GM23338 (cell line): ENCODE data around the gene OGT. TPM values are rescaled to one million over a fixed set of nuclear protein-coding genes. Genes with fewer than 3 reads are reported as not detected.

ENCODE experiments used
- ATAC-seq: fragments of 200-7000 bp; cut with Tn5 transposase; 3 replicates; pipeline ENCODE4 v1.9.1; 2020
- DNase-seq: peaks from one replicate; pipeline ENCODE4 v3.0.0-alpha.2; 2015; ENCODE audit warnings: low spot score
- H2AFZ ChIP-seq: fragments of 200-600 bp; sonication (generic); 2 replicates; pipeline ENCODE4 v1.8.0; 2016; ENCODE audit warnings: antibody characterized with exemption, mild to moderate bottlenecking, moderate library complexity
- H3F3A ChIP-seq: fragments of 200-600 bp; sonication (generic); replicated peaks from 2 replicates; pipeline ENCODE4 v1.8.0; 2017; ENCODE audit warnings: antibody characterized with exemption, mixed run types, low read depth
- H3K27ac ChIP-seq: fragments of 200-600 bp; sonication (generic); 2 replicates; pipeline ENCODE4 v1.6.1; 2016; ENCODE audit warnings: low read depth
- H3K27me3 ChIP-seq: fragments of 200-600 bp; sonication (generic); 2 replicates; pipeline ENCODE4 v1.8.0; 2016; ENCODE audit warnings: mild to moderate bottlenecking, mixed run types, moderate library complexity; ENCODE audit not compliant: insufficient read depth
- H3K36me3 ChIP-seq: fragments of 200-600 bp; sonication (generic); 2 replicates; pipeline ENCODE4 v1.8.0; 2016; ENCODE audit warnings: mild to moderate bottlenecking; ENCODE audit not compliant: insufficient read depth
- H3K4me1 ChIP-seq: fragments of 200-600 bp; sonication (generic); 2 replicates; pipeline ENCODE4 v1.8.0; 2016; ENCODE audit warnings: mild to moderate bottlenecking, moderate library complexity; ENCODE audit not compliant: insufficient read depth
- H3K4me2 ChIP-seq: fragments of 200-600 bp; sonication (generic); 2 replicates; pipeline ENCODE4 v1.7.1; 2017; ENCODE audit warnings: mixed run types
- H3K4me3 ChIP-seq: fragments of 200-600 bp; sonication (generic); 2 replicates; pipeline ENCODE4 v1.6.1; 2016; ENCODE audit warnings: mixed run types
- H3K79me2 ChIP-seq: fragments of 200-600 bp; sonication (generic); replicated peaks from 2 replicates; pipeline ENCODE4 v1.8.0; 2017; ENCODE audit warnings: mild to moderate bottlenecking; ENCODE audit not compliant: insufficient read depth
- H3K9me2 ChIP-seq: fragments of 200-600 bp; sonication (generic); 2 replicates; pipeline ENCODE4 v1.8.0; 2017; ENCODE audit not compliant: insufficient read depth
- H4K20me1 ChIP-seq: fragments of 200-600 bp; sonication (generic); replicated peaks from 2 replicates; pipeline ENCODE4 v1.8.0; 2017; ENCODE audit warnings: mild to moderate bottlenecking; ENCODE audit not compliant: insufficient read depth
- H3K27ac Mint-ChIP-seq: 2 replicates; pipeline ENCODE4 v1.8.0; 2020; ENCODE audit warnings: inconsistent platforms, mild to moderate bottlenecking, moderate library complexity, mixed read lengths
- H3K27me3 Mint-ChIP-seq: 3 replicates; pipeline ENCODE4 v1.8.0; 2022; ENCODE audit warnings: low read depth, mild to moderate bottlenecking, moderate library complexity, mixed read lengths, inconsistent platforms; ENCODE audit not compliant: insufficient read depth, poor library complexity
- H3K36me3 Mint-ChIP-seq: 3 replicates; pipeline ENCODE4 v1.8.0; 2021; ENCODE audit warnings: low read depth, mild to moderate bottlenecking, inconsistent platforms, moderate library complexity, mixed read lengths
- H3K4me1 Mint-ChIP-seq: 3 replicates; pipeline ENCODE4 v1.8.0; 2020; ENCODE audit warnings: mild to moderate bottlenecking, inconsistent platforms, mixed read lengths
- H3K4me3 Mint-ChIP-seq: 3 replicates; pipeline ENCODE4 v1.8.0; 2021; ENCODE audit warnings: moderate library complexity, mild to moderate bottlenecking, inconsistent platforms, mixed read lengths
- H3K9me3 Mint-ChIP-seq: 3 replicates; pipeline ENCODE4 v1.8.0; 2020; ENCODE audit warnings: moderate library complexity, mild to moderate bottlenecking, inconsistent platforms, mixed read lengths
- CREB1 ChIP-seq: fragments of 250-450 bp; sonication (Bioruptor Pico); IDR thresholded peaks from 2 replicates; pipeline ENCODE4 v1.5.0; 2020; ENCODE audit warnings: low read depth, mild to moderate bottlenecking, moderate library complexity
- EZH2phosphoT487 ChIP-seq: fragments of 200-600 bp; sonication (generic); IDR thresholded peaks from one replicate; pipeline ENCODE4 v1.8.1; 2018; ENCODE audit warnings: antibody characterized with exemption; ENCODE audit not compliant: unreplicated experiment
- JUNB ChIP-seq: IDR thresholded peaks from one replicate; pipeline ENCODE4 v1.6.1; 2016; ENCODE audit warnings: antibody characterized with exemption; ENCODE audit not compliant: unreplicated experiment
- STAT1 ChIP-seq: IDR thresholded peaks from one replicate; pipeline ENCODE4 v1.6.1; 2016; ENCODE audit warnings: antibody characterized with exemption; ENCODE audit not compliant: unreplicated experiment
- polyA plus RNA-seq: library from polyadenylated mRNA; unstranded; fragments of >200 nt; fragmentation: Nextera tagmentation; extraction: Ambion mirVana; gene quantifications from 2 replicates; pipeline ENCODE4 v1.2.1, GENCODE V29; 2016
- total RNA-seq: library from RNA; depleted of rRNA; stranded (reverse); fragments of >200 nt; shearing (Covaris generic); gene quantifications from 2 replicates; pipeline ENCODE4 v1.2.3, GENCODE V29; 2014
- TF ChIP-seq, protein P1 (sequence below): IDR thresholded peaks from one replicate; pipeline ENCODE4 v1.6.1; 2018; ENCODE audit warnings: antibody characterized with exemption; ENCODE audit not compliant: unreplicated experiment
- TF ChIP-seq, protein P2 (sequence below): fragments of 250-450 bp; sonication (Bioruptor Pico); IDR thresholded peaks from 2 replicates; pipeline ENCODE4 v1.5.0; 2020; ENCODE audit warnings: mild to moderate bottlenecking, moderate library complexity

OGT gene
- total and polyA plus RNA-seq, 2 experiments from 2014 or later: 43.3 to 163 TPM

DNA sequence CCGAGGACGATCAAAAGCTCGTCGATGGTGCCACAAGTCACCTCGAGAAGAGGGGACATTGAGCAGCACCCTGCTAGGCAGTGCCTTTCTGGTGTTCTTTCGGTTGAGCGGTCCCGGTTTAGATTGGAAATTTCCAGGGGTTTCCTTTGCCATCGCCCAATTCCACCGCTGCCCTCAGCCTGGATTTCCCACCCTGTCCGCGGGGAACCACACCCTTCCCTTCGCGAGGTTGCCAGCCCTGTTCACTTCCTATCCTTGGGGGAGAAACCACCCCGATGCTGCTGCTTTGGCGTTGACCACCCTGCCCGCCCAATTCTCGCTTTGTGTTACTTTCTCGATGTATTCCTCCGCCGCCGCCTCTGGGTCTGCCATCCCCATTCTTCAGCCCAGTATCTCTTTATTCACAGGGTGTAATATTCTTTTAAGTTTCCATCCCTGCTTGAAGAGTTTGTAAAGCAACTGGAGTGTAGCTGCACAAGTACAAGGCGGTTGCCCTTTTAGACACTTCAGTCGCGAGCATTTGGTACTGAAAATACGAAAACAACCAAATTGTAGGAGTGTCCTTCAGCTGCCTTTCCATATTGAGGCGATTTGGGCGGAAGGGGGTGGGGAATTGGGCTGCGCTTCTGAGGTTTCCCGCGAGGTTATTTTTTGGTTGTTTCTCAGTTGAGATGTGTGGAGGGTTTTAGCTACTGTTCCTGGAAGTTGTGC lies 1.1 kb downstream of the OGT start:
- peak; percentile 53 for DNase-seq
- Mint-ChIP-seq H3K27ac (peak overlapping the region; percentile 98), H3K4me1 (peaks cover 17% of the 10 kb centered on the region), H3K36me3 (peaks cover 36% of the 10 kb centered on the region), H3K4me3 (peak overlapping the region; percentile 96), H3K9me3 (peaks cover 11% of the 10 kb centered on the region; the same call in 2 of the 3 replicates), H3K27me3 (peaks cover 2% of the 10 kb centered on the region)
- H2AFZ ChIP-seq: no peak overlapping the region
- H3K4me3 ChIP-seq: peak overlapping the region; percentile 92
- H3K27me3 ChIP-seq: no peaks in the 10 kb centered on the region
- no peaks in the 10 kb centered on the region for H3K9me2 ChIP-seq
- peaks cover 61% of the 10 kb centered on the region for H3K79me2 ChIP-seq
- H4K20me1 ChIP-seq: peaks cover 25% of the 10 kb centered on the region
- H3K4me2 ChIP-seq: peak overlapping the region; percentile 90
- H3F3A ChIP-seq: no peaks in the 10 kb centered on the region
- H3K27ac ChIP-seq: peak overlapping the region; percentile 88; the same call in 1 of the 2 replicates
- peaks cover 13% of the 10 kb centered on the region; the same call in 1 of the 2 replicates for H3K36me3 ChIP-seq
- peak; percentile 22 for ATAC-seq
- TF ChIP-seq, protein P1, sequence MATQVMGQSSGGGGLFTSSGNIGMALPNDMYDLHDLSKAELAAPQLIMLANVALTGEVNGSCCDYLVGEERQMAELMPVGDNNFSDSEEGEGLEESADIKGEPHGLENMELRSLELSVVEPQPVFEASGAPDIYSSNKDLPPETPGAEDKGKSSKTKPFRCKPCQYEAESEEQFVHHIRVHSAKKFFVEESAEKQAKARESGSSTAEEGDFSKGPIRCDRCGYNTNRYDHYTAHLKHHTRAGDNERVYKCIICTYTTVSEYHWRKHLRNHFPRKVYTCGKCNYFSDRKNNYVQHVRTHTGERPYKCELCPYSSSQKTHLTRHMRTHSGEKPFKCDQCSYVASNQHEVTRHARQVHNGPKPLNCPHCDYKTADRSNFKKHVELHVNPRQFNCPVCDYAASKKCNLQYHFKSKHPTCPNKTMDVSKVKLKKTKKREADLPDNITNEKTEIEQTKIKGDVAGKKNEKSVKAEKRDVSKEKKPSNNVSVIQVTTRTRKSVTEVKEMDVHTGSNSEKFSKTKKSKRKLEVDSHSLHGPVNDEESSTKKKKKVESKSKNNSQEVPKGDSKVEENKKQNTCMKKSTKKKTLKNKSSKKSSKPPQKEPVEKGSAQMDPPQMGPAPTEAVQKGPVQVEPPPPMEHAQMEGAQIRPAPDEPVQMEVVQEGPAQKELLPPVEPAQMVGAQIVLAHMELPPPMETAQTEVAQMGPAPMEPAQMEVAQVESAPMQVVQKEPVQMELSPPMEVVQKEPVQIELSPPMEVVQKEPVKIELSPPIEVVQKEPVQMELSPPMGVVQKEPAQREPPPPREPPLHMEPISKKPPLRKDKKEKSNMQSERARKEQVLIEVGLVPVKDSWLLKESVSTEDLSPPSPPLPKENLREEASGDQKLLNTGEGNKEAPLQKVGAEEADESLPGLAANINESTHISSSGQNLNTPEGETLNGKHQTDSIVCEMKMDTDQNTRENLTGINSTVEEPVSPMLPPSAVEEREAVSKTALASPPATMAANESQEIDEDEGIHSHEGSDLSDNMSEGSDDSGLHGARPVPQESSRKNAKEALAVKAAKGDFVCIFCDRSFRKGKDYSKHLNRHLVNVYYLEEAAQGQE: no peak
- no peak for TF ChIP-seq STAT1
- TF ChIP-seq CREB1 (CRISPR knock-in tag): no peak
- TF ChIP-seq, protein P2, sequence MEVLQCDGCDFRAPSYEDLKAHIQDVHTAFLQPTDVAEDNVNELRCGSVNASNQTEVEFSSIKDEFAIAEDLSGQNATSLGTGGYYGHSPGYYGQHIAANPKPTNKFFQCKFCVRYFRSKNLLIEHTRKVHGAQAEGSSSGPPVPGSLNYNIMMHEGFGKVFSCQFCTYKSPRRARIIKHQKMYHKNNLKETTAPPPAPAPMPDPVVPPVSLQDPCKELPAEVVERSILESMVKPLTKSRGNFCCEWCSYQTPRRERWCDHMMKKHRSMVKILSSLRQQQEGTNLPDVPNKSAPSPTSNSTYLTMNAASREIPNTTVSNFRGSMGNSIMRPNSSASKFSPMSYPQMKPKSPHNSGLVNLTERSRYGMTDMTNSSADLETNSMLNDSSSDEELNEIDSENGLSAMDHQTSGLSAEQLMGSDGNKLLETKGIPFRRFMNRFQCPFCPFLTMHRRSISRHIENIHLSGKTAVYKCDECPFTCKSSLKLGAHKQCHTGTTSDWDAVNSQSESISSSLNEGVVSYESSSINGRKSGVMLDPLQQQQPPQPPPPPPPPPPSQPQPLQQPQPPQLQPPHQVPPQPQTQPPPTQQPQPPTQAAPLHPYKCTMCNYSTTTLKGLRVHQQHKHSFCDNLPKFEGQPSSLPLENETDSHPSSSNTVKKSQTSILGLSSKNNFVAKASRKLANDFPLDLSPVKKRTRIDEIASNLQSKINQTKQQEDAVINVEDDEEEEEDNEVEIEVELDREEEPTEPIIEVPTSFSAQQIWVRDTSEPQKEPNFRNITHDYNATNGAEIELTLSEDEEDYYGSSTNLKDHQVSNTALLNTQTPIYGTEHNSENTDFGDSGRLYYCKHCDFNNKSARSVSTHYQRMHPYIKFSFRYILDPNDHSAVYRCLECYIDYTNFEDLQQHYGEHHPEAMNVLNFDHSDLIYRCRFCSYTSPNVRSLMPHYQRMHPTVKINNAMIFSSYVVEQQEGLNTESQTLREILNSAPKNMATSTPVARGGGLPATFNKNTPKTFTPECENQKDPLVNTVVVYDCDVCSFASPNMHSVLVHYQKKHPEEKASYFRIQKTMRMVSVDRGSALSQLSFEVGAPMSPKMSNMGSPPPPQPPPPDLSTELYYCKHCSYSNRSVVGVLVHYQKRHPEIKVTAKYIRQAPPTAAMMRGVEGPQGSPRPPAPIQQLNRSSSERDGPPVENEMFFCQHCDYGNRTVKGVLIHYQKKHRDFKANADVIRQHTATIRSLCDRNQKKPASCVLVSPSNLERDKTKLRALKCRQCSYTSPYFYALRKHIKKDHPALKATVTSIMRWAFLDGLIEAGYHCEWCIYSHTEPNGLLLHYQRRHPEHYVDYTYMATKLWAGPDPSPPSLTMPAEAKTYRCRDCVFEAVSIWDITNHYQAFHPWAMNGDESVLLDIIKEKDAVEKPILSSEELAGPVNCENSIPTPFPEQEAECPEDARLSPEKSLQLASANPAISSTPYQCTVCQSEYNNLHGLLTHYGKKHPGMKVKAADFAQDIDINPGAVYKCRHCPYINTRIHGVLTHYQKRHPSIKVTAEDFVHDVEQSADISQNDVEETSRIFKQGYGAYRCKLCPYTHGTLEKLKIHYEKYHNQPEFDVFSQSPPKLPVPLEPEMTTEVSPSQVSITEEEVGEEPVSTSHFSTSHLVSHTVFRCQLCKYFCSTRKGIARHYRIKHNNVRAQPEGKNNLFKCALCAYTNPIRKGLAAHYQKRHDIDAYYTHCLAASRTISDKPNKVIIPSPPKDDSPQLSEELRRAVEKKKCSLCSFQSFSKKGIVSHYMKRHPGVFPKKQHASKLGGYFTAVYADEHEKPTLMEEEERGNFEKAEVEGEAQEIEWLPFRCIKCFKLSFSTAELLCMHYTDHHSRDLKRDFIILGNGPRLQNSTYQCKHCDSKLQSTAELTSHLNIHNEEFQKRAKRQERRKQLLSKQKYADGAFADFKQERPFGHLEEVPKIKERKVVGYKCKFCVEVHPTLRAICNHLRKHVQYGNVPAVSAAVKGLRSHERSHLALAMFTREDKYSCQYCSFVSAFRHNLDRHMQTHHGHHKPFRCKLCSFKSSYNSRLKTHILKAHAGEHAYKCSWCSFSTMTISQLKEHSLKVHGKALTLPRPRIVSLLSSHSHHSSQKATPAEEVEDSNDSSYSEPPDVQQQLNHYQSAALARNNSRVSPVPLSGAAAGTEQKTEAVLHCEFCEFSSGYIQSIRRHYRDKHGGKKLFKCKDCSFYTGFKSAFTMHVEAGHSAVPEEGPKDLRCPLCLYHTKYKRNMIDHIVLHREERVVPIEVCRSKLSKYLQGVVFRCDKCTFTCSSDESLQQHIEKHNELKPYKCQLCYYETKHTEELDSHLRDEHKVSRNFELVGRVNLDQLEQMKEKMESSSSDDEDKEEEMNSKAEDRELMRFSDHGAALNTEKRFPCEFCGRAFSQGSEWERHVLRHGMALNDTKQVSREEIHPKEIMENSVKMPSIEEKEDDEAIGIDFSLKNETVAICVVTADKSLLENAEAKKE (CRISPR knock-in tag): no peak
- TF ChIP-seq JUNB: no peak
- no peak for TF ChIP-seq EZH2phosphoT487
- H3K4me1 ChIP-seq: peaks cover 15% of the 10 kb centered on the region
